ENCODE results near the gene OPHN1.

- no peak for TF ChIP-seq POLR2AphosphoS5 (IDR thresholded peaks at IDR 0.05)
- no peak for TF ChIP-seq CTCF (IDR thresholded peaks at IDR 0.05)
- TF ChIP-seq EP300 (IDR thresholded peaks at IDR 0.05): no peak
- no peak for TF ChIP-seq POLR2A (IDR thresholded peaks at IDR 0.05; ENCODE audit: low read depth)
Measured at GRCh38 chrX:68193786-68194185, 239.5 kb downstream of the OPHN1 start.
